ENCODE measurements around the gene DDX1. TPM values are rescaled to one million over a fixed set of nuclear protein-coding genes. Genes with fewer than 3 reads are reported as not detected.
A peak's percentile ranks its signal among the peaks of the same experiment; 100 is the strongest.

The DDX1 gene
- total and polyA plus RNA-seq, 2 experiments from 2014 or later, result 72.6 to 101 TPM

- Histone ChIP-seq H3K9me2 (ENCODE audit: insufficient read depth) (no peaks in the 10 kb centered on the region), H3K9ac (peak within 1 kb of the TSS; percentile 98), H3K27ac (peak within 1 kb of the TSS; percentile 87), H3K4me2 (ENCODE audit: unreplicated experiment) (peak within 1 kb of the TSS; percentile 95), H3K4me3 (peak within 1 kb of the TSS; percentile 98), H3K79me2 (ENCODE audit: insufficient read depth) (peaks cover 51% of the 10 kb centered on the region), H2AFZ (peak within 1 kb of the TSS; percentile 100), H3F3A (ENCODE audit: insufficient read depth) (peaks cover 13% of the 10 kb centered on the region), H3K36me3 (ENCODE audit: low read depth) (no peaks in the 10 kb centered on the region; the same call in 1 of the 2 replicates), H3K4me1 (ENCODE audit: insufficient read depth) (peaks cover 15% of the 10 kb centered on the region), H3K9me3 (ENCODE audit: low read depth) (no peaks in the 10 kb centered on the region), H3K27me3 (replicated peaks; ENCODE audit: insufficient read depth) (no peaks in the 10 kb centered on the region), H4K20me1 (ENCODE audit: insufficient read depth) (0 out of 2 replicates have a peak, but pooled peaks cover 3% of the 10 kb centered on the region)
- DNase-seq, result peak; percentile 95
- no peak for TF ChIP-seq EZH2phosphoT487 (IDR thresholded peaks at IDR 0.05; ENCODE audit: insufficient read depth, low read depth)
- TF ChIP-seq EZH2 (IDR thresholded peaks at IDR 0.05; ENCODE audit: insufficient read depth, poor library complexity, severe bottlenecking), result no peak
- in situ Hi-C loops (cut with MboI), result no loop called here
- WGBS, 2 experiments (ENCODE audit: low coverage in 1 of 2, low lambda C conversion rate in 2 of 2, missing lambda C conversion rate in 2 of 2), result 0 to 1% methylated on average over 26 to 30 of the region's 30 CpGs
These were observed 30.6 kb upstream of the DDX1 start, which contains the start of gene NBAS for GRCh38 chr2:15560988-15561573. Gene NBAS (minus strand): TSS chr2:15561334. CDS start chr2:15561304, 30 bp downstream.

- in situ Hi-C loops (cut with MboI), result no loop called here
- no peaks in the 10 kb centered on the region; the same call in 1 of the 2 replicates for H3K36me3 ChIP-seq (ENCODE audit: low read depth)
- H3K9me3 ChIP-seq (ENCODE audit: low read depth), result no peaks in the 10 kb centered on the region
- peak overlapping the region; percentile 98 for H3K4me3 ChIP-seq
- H4K20me1 ChIP-seq (ENCODE audit: insufficient read depth), result no peaks in the 10 kb centered on the region
- peaks cover 13% of the 10 kb centered on the region for H3F3A ChIP-seq (ENCODE audit: insufficient read depth)
- peaks cover 44% of the 10 kb centered on the region for H3K79me2 ChIP-seq (ENCODE audit: insufficient read depth)
- H2AFZ ChIP-seq, result peak overlapping the region; percentile 100
- H3K9ac ChIP-seq, result peak overlapping the region; percentile 98
- peak overlapping the region; percentile 87 for H3K27ac ChIP-seq
- TF ChIP-seq EZH2phosphoT487 (IDR thresholded peaks at IDR 0.05; ENCODE audit: insufficient read depth, low read depth), result no peak
- TF ChIP-seq EZH2 (IDR thresholded peaks at IDR 0.05; ENCODE audit: insufficient read depth, poor library complexity, severe bottlenecking), result no peak
- no peaks in the 10 kb centered on the region for H3K9me2 ChIP-seq (ENCODE audit: insufficient read depth)
- no peaks in the 10 kb centered on the region for H3K27me3 ChIP-seq (replicated peaks; ENCODE audit: insufficient read depth)
- peaks cover 15% of the 10 kb centered on the region for H3K4me1 ChIP-seq (ENCODE audit: insufficient read depth)
- WGBS, 2 experiments (ENCODE audit: low coverage in 1 of 2, low lambda C conversion rate in 2 of 2, missing lambda C conversion rate in 2 of 2), result 6 to 10% methylated on average over 13 of the region's 13 CpGs
- H3K4me2 ChIP-seq (ENCODE audit: unreplicated experiment), result peak overlapping the region; percentile 95
- peak; percentile 70 for DNase-seq
These were observed 29.9 kb upstream of the DDX1 start for GRCh38 chr2:15561574-15562344.

GRCh38 chr2:15562354-15563031, 29.2 kb upstream of the DDX1 start:
- WGBS, 2 experiments (ENCODE audit: low coverage in 1 of 2, low lambda C conversion rate in 2 of 2, missing lambda C conversion rate in 2 of 2), result 75 to 76% methylated on average over 6 of the region's 6 CpGs
- Histone ChIP-seq H3K9ac (peak overlapping the region; percentile 98), H3K4me3 (peak overlapping the region; percentile 98)

More at GRCh38 chr2:15562354-15563031, 29.2 kb upstream of the DDX1 start:
- Histone ChIP-seq H3K9me3 (ENCODE audit: low read depth) (no peaks in the 10 kb centered on the region), H4K20me1 (ENCODE audit: insufficient read depth) (no peaks in the 10 kb centered on the region), H3K27me3 (replicated peaks; ENCODE audit: insufficient read depth) (no peaks in the 10 kb centered on the region), H3F3A (ENCODE audit: insufficient read depth) (peaks cover 13% of the 10 kb centered on the region), H3K4me1 (ENCODE audit: insufficient read depth) (peaks cover 15% of the 10 kb centered on the region), H3K4me2 (ENCODE audit: unreplicated experiment) (peak overlapping the region; percentile 95), H3K27ac (peak overlapping the region; percentile 87), H2AFZ (peak overlapping the region; percentile 100), H3K9me2 (ENCODE audit: insufficient read depth) (no peaks in the 10 kb centered on the region), H3K79me2 (ENCODE audit: insufficient read depth) (peaks cover 37% of the 10 kb centered on the region), H3K36me3 (ENCODE audit: low read depth) (no peaks in the 10 kb centered on the region)
- in situ Hi-C loops (cut with MboI), result no loop called here
- TF ChIP-seq EZH2 (IDR thresholded peaks at IDR 0.05; ENCODE audit: insufficient read depth, poor library complexity, severe bottlenecking), result no peak
- TF ChIP-seq EZH2phosphoT487 (IDR thresholded peaks at IDR 0.05; ENCODE audit: insufficient read depth, low read depth), result no peak
- DNase-seq, result no peak

Measured in GM23248 (cell line).